ENCODE measurements around the gene IGIP.
A peak's percentile ranks its signal among the peaks of the same experiment; 100 is the strongest.

Gene IGIP

GRCh38 chr5:140107312-140108092 lies 18.2 kb upstream of the IGIP start:
- peak; percentile 93 for ATAC-seq
- TF ChIP-seq TSHZ2 (CRISPR knock-in tag; IDR thresholded peaks at IDR 0.05) (0 out of 2 replicates have a peak, but pooled peaks have one; percentile 45), ESRRG (CRISPR knock-in tag; IDR thresholded peaks at IDR 0.05) (no peak), PATZ1 (CRISPR knock-in tag; IDR thresholded peaks at IDR 0.05; ENCODE audit: borderline replicate concordance) (no peak), ZFP3 (CRISPR knock-in tag; IDR thresholded peaks at IDR 0.05) (peak; percentile 51; the same call in 1 of the 2 replicates), CSRNP3 (CRISPR knock-in tag; IDR thresholded peaks at IDR 0.05) (no peak), TCF4 (CRISPR knock-in tag; IDR thresholded peaks at IDR 0.05; ENCODE audit: borderline replicate concordance) (no peak), ARNTL (CRISPR knock-in tag; IDR thresholded peaks at IDR 0.05; ENCODE audit: borderline replicate concordance, low read depth) (no peak), POU6F1 (CRISPR knock-in tag; IDR thresholded peaks at IDR 0.05; ENCODE audit: borderline replicate concordance, low read depth) (no peak)

- TF ChIP-seq ZFP30 (CRISPR knock-in tag; IDR thresholded peaks at IDR 0.05) (no peak), ZNF70 (CRISPR knock-in tag; IDR thresholded peaks at IDR 0.05) (no peak), CSRNP3 (CRISPR knock-in tag; IDR thresholded peaks at IDR 0.05) (no peak), CSDC2 (CRISPR knock-in tag; IDR thresholded peaks at IDR 0.05) (no peak), TSHZ2 (CRISPR knock-in tag; IDR thresholded peaks at IDR 0.05) (no peak), ZNF8 (CRISPR knock-in tag; IDR thresholded peaks at IDR 0.05) (no peak), ISL1 (CRISPR knock-in tag; IDR thresholded peaks at IDR 0.05) (no peak), ZC3H10 (CRISPR knock-in tag; IDR thresholded peaks at IDR 0.05) (no peak), ARNTL (CRISPR knock-in tag; IDR thresholded peaks at IDR 0.05; ENCODE audit: borderline replicate concordance, low read depth) (no peak), BACH2 (CRISPR knock-in tag; IDR thresholded peaks at IDR 0.05; ENCODE audit: borderline replicate concordance) (no peak)
- peak; percentile 24 for ATAC-seq
Measured at GRCh38 chr5:140108093-140109017, 17.4 kb upstream of the IGIP start.
